HEK293 (cell line): Measurements from ENCODE around the gene AIFM3.

Experiments
- KLF1 ChIP-seq: fragments of 450-650 bp; formaldehyde crosslinking; IDR thresholded peaks from 2 replicates; pipeline ENCODE4 v1.5.1; 2016; ENCODE audit warnings: missing biosample characterization, missing genetic modification characterization
- MEIS1 ChIP-seq: sonication (generic); formaldehyde crosslinking; IDR thresholded peaks from 2 replicates; pipeline ENCODE4 v1.8.1; 2022; ENCODE audit warnings: missing genetic modification reagents, mild to moderate bottlenecking, borderline replicate concordance
- ZBTB21 ChIP-seq: fragments of 450-650 bp; formaldehyde crosslinking; IDR thresholded peaks from 2 replicates; pipeline ENCODE4 v1.5.1; 2017; ENCODE audit warnings: missing biosample characterization, missing genetic modification characterization
- ZNF121 ChIP-seq: fragments of 450-650 bp; formaldehyde crosslinking; IDR thresholded peaks from 2 replicates; pipeline ENCODE4 v1.5.1; 2016; ENCODE audit warnings: missing biosample characterization, missing genetic modification characterization
- ZNF214 ChIP-seq: fragments of 450-650 bp; formaldehyde crosslinking; IDR thresholded peaks from 2 replicates; pipeline ENCODE4 v1.5.1; 2017; ENCODE audit warnings: missing biosample characterization, mild to moderate bottlenecking, missing genetic modification characterization, borderline replicate concordance
- ZNF670 ChIP-seq: fragments of 450-650 bp; formaldehyde crosslinking; IDR thresholded peaks from 2 replicates; pipeline ENCODE4 v1.5.1; 2016; ENCODE audit warnings: missing biosample characterization, missing genetic modification characterization, low read depth
- TF ChIP-seq, protein P1 (sequence below): fragments of 450-650 bp; formaldehyde crosslinking; IDR thresholded peaks from 2 replicates; pipeline ENCODE4 v1.5.1; 2016; ENCODE audit warnings: missing biosample characterization, missing genetic modification characterization
- TF ChIP-seq, protein P2 (sequence below): sonication (generic); formaldehyde crosslinking; IDR thresholded peaks from 2 replicates; pipeline ENCODE4 v1.8.1; 2022; ENCODE audit warnings: mild to moderate bottlenecking, moderate library complexity, missing genetic modification reagents
- TF ChIP-seq, protein P3 (sequence below): fragments of 450-650 bp; formaldehyde crosslinking; IDR thresholded peaks from 2 replicates; pipeline ENCODE4 v1.5.1; 2016; ENCODE audit warnings: missing biosample characterization, missing genetic modification characterization
- TF ChIP-seq, protein P4 (sequence below): fragments of 450-650 bp; formaldehyde crosslinking; IDR thresholded peaks from 2 replicates; pipeline ENCODE4 v1.5.1; 2016; ENCODE audit warnings: missing biosample characterization, missing genetic modification characterization

DNA sequence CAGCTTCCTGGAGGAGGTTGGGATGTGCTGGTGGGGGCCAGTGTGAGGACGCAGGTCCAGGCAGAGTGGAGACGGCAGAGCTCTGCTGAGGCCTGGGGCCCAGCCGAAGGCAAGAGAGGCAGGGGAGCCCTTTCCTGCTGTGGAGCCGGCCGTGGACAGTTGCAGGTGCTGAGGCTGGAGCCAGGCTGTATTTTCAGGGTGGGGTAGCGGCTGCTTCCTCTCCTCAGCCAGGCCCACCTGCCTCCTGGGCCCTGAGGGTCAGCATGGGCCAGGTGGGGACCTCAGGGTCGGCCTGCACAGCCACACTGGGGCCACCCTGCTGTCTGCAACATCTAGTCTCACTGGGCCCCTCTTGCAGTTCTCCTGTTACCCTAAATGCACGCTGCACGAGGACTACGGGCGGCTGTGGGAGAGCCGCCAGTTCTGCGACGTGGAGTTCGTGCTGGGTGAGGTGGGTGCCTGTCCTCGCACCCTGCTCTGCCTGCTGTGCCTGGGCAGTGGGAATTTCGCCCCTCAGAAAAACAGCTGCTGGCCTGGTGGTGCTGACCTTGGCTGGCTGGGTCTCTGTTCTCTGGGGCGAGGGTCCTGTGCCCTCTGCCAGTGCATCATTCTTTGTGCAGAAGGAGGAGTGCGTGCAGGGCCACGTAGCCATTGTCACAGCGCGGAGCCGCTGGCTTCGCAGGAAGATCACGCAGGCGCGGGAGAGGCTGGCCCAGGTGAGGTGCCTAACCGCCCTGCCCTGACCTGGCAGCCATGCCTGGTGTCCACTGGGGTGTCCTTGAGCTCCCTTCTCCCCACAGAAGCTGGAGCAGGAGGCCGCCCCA lies 26.5 kb downstream of the AIFM3 start:
- TF ChIP-seq, protein P1, sequence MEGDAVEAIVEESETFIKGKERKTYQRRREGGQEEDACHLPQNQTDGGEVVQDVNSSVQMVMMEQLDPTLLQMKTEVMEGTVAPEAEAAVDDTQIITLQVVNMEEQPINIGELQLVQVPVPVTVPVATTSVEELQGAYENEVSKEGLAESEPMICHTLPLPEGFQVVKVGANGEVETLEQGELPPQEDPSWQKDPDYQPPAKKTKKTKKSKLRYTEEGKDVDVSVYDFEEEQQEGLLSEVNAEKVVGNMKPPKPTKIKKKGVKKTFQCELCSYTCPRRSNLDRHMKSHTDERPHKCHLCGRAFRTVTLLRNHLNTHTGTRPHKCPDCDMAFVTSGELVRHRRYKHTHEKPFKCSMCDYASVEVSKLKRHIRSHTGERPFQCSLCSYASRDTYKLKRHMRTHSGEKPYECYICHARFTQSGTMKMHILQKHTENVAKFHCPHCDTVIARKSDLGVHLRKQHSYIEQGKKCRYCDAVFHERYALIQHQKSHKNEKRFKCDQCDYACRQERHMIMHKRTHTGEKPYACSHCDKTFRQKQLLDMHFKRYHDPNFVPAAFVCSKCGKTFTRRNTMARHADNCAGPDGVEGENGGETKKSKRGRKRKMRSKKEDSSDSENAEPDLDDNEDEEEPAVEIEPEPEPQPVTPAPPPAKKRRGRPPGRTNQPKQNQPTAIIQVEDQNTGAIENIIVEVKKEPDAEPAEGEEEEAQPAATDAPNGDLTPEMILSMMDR (tag by site-specific recombination): no peak
- TF ChIP-seq, protein P2, sequence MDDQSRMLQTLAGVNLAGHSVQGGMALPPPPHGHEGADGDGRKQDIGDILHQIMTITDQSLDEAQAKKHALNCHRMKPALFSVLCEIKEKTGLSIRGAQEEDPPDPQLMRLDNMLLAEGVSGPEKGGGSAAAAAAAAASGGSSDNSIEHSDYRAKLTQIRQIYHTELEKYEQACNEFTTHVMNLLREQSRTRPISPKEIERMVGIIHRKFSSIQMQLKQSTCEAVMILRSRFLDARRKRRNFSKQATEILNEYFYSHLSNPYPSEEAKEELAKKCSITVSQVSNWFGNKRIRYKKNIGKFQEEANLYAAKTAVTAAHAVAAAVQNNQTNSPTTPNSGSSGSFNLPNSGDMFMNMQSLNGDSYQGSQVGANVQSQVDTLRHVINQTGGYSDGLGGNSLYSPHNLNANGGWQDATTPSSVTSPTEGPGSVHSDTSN (CRISPR knock-in tag): no peak
- TF ChIP-seq, protein P3, sequence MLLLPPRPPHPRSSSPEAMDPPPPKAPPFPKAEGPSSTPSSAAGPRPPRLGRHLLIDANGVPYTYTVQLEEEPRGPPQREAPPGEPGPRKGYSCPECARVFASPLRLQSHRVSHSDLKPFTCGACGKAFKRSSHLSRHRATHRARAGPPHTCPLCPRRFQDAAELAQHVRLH (tag by site-specific recombination): no peak
- no peak for TF ChIP-seq ZNF121 (tag by site-specific recombination)
- no peak for TF ChIP-seq ZNF214
- TF ChIP-seq MEIS1 (CRISPR knock-in tag): no peak
- TF ChIP-seq KLF1 (tag by site-specific recombination): no peak
- TF ChIP-seq ZNF670: no peak
- TF ChIP-seq, protein P4, sequence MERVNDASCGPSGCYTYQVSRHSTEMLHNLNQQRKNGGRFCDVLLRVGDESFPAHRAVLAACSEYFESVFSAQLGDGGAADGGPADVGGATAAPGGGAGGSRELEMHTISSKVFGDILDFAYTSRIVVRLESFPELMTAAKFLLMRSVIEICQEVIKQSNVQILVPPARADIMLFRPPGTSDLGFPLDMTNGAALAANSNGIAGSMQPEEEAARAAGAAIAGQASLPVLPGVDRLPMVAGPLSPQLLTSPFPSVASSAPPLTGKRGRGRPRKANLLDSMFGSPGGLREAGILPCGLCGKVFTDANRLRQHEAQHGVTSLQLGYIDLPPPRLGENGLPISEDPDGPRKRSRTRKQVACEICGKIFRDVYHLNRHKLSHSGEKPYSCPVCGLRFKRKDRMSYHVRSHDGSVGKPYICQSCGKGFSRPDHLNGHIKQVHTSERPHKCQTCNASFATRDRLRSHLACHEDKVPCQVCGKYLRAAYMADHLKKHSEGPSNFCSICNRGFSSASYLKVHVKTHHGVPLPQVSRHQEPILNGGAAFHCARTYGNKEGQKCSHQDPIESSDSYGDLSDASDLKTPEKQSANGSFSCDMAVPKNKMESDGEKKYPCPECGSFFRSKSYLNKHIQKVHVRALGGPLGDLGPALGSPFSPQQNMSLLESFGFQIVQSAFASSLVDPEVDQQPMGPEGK: no peak
- TF ChIP-seq ZBTB21 (tag by site-specific recombination): no peak
